Gastroesophageal sphincter (tissue), 3 donors: ENCODE data around the gene MAB21L4.

Experiments used
- CTCF ChIP-seq, 4 experiments: fragments of 200-600 bp in 2 of 4; fragments of 450-650 bp in 2 of 4; sonication (generic) in 1 of 4; IDR thresholded peaks; one replicate each; pipeline ENCODE4 v1.5.1; 2017 to 2019; ENCODE audit warnings: antibody characterized with exemption in 4 of 4, mild to moderate bottlenecking in 2 of 4, moderate library complexity in 2 of 4
- EP300 ChIP-seq: sonication (generic); formaldehyde crosslinking; IDR thresholded peaks from one replicate; pipeline ENCODE4 v1.6.1; 2017; ENCODE audit warnings: antibody characterized with exemption, mild to moderate bottlenecking
- POLR2A ChIP-seq, 2 donors: fragments of 450-650 bp; IDR thresholded peaks; one replicate each; pipeline ENCODE4 v1.6.1; 2017; ENCODE audit warnings: antibody characterized with exemption in 2 of 2, mild to moderate bottlenecking in 2 of 2, moderate library complexity in 1 of 2

GRCh38 chr2:240927390-240927781 lies 31.4 kb upstream of the MAB21L4 start:
- no peak for TF ChIP-seq CTCF (IDR thresholded peaks at IDR 0.05)
- TF ChIP-seq EP300 = no peak
- TF ChIP-seq POLR2A (IDR thresholded peaks at IDR 0.05) = no peak
